A549 (cell line): ENCODE measurements around the gene MYH14. TPM values are rescaled to one million over a fixed set of nuclear protein-coding genes. Genes with fewer than 3 reads are reported as not detected.

Experiments used
- ATAC-seq, 2 experiments: fragments of 200-7000 bp in 1 of 2; fragments of >200 bp in 1 of 2; cut with Nextera tagmentation in 1 of 2; cut with Tn5 transposase in 1 of 2; 3 replicates each; pipeline versions ENCODE4 v1.8.0 to v1.9.1; 2018 to 2020; ENCODE audit warnings: mild to moderate bottlenecking in 1 of 2, moderate library complexity in 1 of 2
- CTCF ChIA-PET: fragments of 300-600 bp; sonication (Branson Sonifier 250); formaldehyde crosslinking; extraction: SDS; loops from one replicate; lab custom pipeline; 2021; ENCODE audit warnings: antibody characterized with exemption, inconsistent platforms; lab: Yijun Ruan, JAX
- POLR2A ChIA-PET: fragments of 350-600 bp; formaldehyde crosslinking; extraction: SDS; loops from one replicate; lab custom pipeline; 2021; ENCODE audit warnings: antibody characterized with exemption, inconsistent platforms; lab: Yijun Ruan, JAX
- DNase-seq, 2 experiments: peaks; one replicate each; pipeline versions ENCODE4 v3.0.0 to v3.0.0-alpha.2; 2011 to 2016; ENCODE audit warnings: low read depth in 1 of 2, low spot score in 1 of 2
- FAIRE-seq: peaks from 2 replicates; lab custom pipeline; 2011; peaks lifted over from hg19 to GRCh38; lab: Jason Lieb, UNC
- H3K27ac ChIP-seq, 2 experiments: fragments of >200 bp; sonication (Bioruptor Twin); formaldehyde crosslinking; 3 replicates each; pipeline ENCODE4 v1.5.1; 2016 to 2017
- H3K4me1 ChIP-seq: fragments of >200 bp; sonication (Bioruptor Twin); formaldehyde crosslinking; 3 replicates; pipeline ENCODE4 v1.6.1; 2016
- H3K4me2 ChIP-seq: fragments of >200 bp; sonication (Bioruptor Twin); formaldehyde crosslinking; 3 replicates; pipeline ENCODE4 v1.6.1; 2016
- H3K4me3 ChIP-seq: fragments of >200 bp; sonication (Bioruptor Twin); formaldehyde crosslinking; 3 replicates; pipeline ENCODE4 v1.5.1; 2016
- H3K9me3 ChIP-seq: fragments of >200 bp; sonication (Bioruptor Twin); formaldehyde crosslinking; 3 replicates; pipeline ENCODE4 v1.6.1; 2016
- BHLHE40 ChIP-seq: IDR thresholded peaks from 2 replicates; pipeline ENCODE4 v1.6.1; 2012; ENCODE audit warnings: low read depth, low read length, inconsistent platforms
- CBX8 ChIP-seq: fragments of 200-600 bp; sonication (generic); IDR thresholded peaks from 2 replicates; pipeline ENCODE4 v1.6.1; 2016
- CHD2 ChIP-seq: fragments of 150-350 bp; IDR thresholded peaks from 2 replicates; pipeline ENCODE4 v1.6.1; 2014; ENCODE audit warnings: low read length; ENCODE audit not compliant: partially characterized antibody
- EHF ChIP-seq: fragments of 250-450 bp; sonication (Bioruptor Pico); IDR thresholded peaks from 2 replicates; pipeline ENCODE4 v1.5.0; 2020; ENCODE audit warnings: mild to moderate bottlenecking
- FOSB ChIP-seq: fragments of 250-450 bp; sonication (Bioruptor Pico); IDR thresholded peaks from 2 replicates; pipeline ENCODE4 v1.5.0; 2020; ENCODE audit warnings: mild to moderate bottlenecking, moderate library complexity
- HOXB13 ChIP-seq: fragments of 250-450 bp; sonication (Bioruptor Pico); IDR thresholded peaks from 2 replicates; pipeline ENCODE4 v1.5.0; 2020; ENCODE audit warnings: low read depth, mild to moderate bottlenecking, moderate library complexity
- HOXB5 ChIP-seq: fragments of 250-450 bp; sonication (Bioruptor Pico); IDR thresholded peaks from 2 replicates; pipeline ENCODE4 v1.5.0; 2020; ENCODE audit warnings: mild to moderate bottlenecking, moderate library complexity
- KDM1A ChIP-seq: fragments of 200-600 bp; sonication (generic); IDR thresholded peaks from 2 replicates; pipeline ENCODE4 v1.6.1; 2016; ENCODE audit warnings: low read depth, mild to moderate bottlenecking
- MAFK ChIP-seq: fragments of 450-650 bp; IDR thresholded peaks from 2 replicates; pipeline ENCODE4 v1.6.1; 2014; ENCODE audit not compliant: partially characterized antibody
- NPAS2 ChIP-seq: fragments of 250-450 bp; sonication (Bioruptor Pico); IDR thresholded peaks from 2 replicates; pipeline ENCODE4 v1.8.0; 2022; ENCODE audit warnings: mild to moderate bottlenecking, moderate library complexity, borderline replicate concordance
- PHF8 ChIP-seq: fragments of 200-600 bp; sonication (generic); IDR thresholded peaks from 2 replicates; pipeline ENCODE4 v1.6.1; 2016; ENCODE audit warnings: low read depth, mild to moderate bottlenecking, antibody characterized with exemption, moderate library complexity, borderline replicate concordance
- POLR2A ChIP-seq: IDR thresholded peaks from 2 replicates; pipeline ENCODE4 v1.6.1; 2012; ENCODE audit warnings: mild to moderate bottlenecking, low read length
- RARB ChIP-seq: fragments of 250-450 bp; sonication (Bioruptor Pico); IDR thresholded peaks from 2 replicates; pipeline ENCODE4 v1.8.0; 2021; ENCODE audit warnings: mild to moderate bottlenecking, moderate library complexity
- RFX5 ChIP-seq: fragments of 450-650 bp; IDR thresholded peaks from 2 replicates; pipeline ENCODE4 v1.7.1; 2014; ENCODE audit warnings: antibody characterized with exemption, mild to moderate bottlenecking, moderate library complexity
- TP53 ChIP-seq: fragments of 250-450 bp; sonication (Bioruptor Pico); IDR thresholded peaks from 2 replicates; pipeline ENCODE4 v1.5.0; 2021; ENCODE audit warnings: mild to moderate bottlenecking, moderate library complexity
- ZFP36 ChIP-seq: fragments of 450-650 bp; IDR thresholded peaks from 2 replicates; pipeline ENCODE4 v1.6.1; 2014; ENCODE audit warnings: borderline replicate concordance; ENCODE audit not compliant: partially characterized antibody
- ZSCAN20 ChIP-seq: fragments of 250-450 bp; sonication (Bioruptor Pico); IDR thresholded peaks from 2 replicates; pipeline ENCODE4 v1.8.0; 2022; ENCODE audit warnings: mild to moderate bottlenecking, moderate library complexity
- WGBS: methylation state at CpG from one replicate; pipeline ENCODE4 v1.1.6; 2017; ENCODE audit errors: missing lambda C conversion rate; 5-methylcytosine and 5-hydroxymethylcytosine counted together
- polyA plus RNA-seq, 4 experiments: library from polyadenylated mRNA; depleted of rRNA in 3 of 4; stranded (reverse); fragments of >200 nt; fragmentation: RNase III in 1 of 4; extraction: RNeasy Plus Mini Kit Qiagen cat#74134 plus additional on column Dnase treatment in 1 of 4; gene quantifications; 2 replicates in 3 of 4; 3 replicates in 1 of 4; pipeline ENCODE4 v1.2.3, GENCODE V29; 2011 to 2017
- TF ChIP-seq, protein P1 (sequence below): fragments of >200 bp; sonication (Bioruptor Twin); formaldehyde crosslinking; IDR thresholded peaks from 3 replicates; pipeline ENCODE4 v1.5.1; 2016
- TF ChIP-seq, protein P2 (sequence below): fragments of 250-450 bp; sonication (Bioruptor Pico); IDR thresholded peaks from 2 replicates; pipeline ENCODE4 v1.5.0; 2020; ENCODE audit warnings: low read depth, mild to moderate bottlenecking, moderate library complexity

The MYH14 gene
- polyA plus RNA-seq, 2 of the 4 experiments (the other 2 are of a cell fraction) = 4.0 to 7.0 TPM

DNA sequence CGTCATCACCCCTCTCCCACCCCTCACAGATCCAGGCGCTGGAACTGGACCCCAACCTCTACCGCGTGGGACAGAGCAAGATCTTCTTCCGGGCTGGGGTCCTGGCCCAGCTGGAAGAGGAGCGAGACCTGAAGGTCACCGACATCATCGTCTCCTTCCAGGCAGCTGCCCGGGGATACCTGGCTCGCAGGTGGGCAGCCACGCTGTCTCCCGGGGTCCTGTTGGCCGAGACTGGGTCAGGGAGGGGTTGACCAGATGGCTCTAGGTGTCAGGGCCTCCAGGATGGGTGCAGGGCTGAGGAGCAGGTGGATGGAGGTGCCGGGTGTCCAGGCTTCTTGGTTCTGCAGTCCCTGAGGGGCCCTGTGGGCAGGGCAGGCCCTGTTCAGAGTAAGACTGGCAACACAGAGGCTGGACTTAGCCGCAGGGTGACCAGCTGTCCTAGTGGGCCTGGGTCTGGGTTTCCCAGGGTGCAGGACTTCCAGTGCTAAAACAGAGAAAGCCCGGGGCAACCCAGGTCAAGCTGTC, 58.1 kb downstream of the MYH14 start:
- Histone ChIP-seq H3K9me3 (0 out of 3 replicates have a peak, but pooled peaks cover 3% of the 10 kb centered on the region), H3K27ac (no peak overlapping the region), H3K4me2 (no peak overlapping the region), H3K4me1 (no peaks in the 10 kb centered on the region), H3K4me3 (no peak overlapping the region)
- DNase-seq (no peak), ATAC-seq (peak in 1 of 2 experiments; percentile 21; a peak in 1 of 6 replicates), FAIRE-seq (no peak)
- ChIA-PET CTCF (interaction anchor here (0.5 to 1.9 kb wide), 5 partner anchors 9 to 87 kb away, joined by 3 to 5 read pairs (median 3); no protein-coding TSS in a partner anchor), POLR2A (no interaction called here)
- 85% methylated on average over 14 of the region's 16 CpGs for WGBS
- TF ChIP-seq TP53 (CRISPR knock-in tag) = no peak
- TF ChIP-seq POLR2A = no peak
- no peak for TF ChIP-seq PHF8
- no peak for TF ChIP-seq KDM1A
- no peak for TF ChIP-seq ZFP36
- TF ChIP-seq EHF (CRISPR knock-in tag) = no peak
- TF ChIP-seq, protein P1, sequence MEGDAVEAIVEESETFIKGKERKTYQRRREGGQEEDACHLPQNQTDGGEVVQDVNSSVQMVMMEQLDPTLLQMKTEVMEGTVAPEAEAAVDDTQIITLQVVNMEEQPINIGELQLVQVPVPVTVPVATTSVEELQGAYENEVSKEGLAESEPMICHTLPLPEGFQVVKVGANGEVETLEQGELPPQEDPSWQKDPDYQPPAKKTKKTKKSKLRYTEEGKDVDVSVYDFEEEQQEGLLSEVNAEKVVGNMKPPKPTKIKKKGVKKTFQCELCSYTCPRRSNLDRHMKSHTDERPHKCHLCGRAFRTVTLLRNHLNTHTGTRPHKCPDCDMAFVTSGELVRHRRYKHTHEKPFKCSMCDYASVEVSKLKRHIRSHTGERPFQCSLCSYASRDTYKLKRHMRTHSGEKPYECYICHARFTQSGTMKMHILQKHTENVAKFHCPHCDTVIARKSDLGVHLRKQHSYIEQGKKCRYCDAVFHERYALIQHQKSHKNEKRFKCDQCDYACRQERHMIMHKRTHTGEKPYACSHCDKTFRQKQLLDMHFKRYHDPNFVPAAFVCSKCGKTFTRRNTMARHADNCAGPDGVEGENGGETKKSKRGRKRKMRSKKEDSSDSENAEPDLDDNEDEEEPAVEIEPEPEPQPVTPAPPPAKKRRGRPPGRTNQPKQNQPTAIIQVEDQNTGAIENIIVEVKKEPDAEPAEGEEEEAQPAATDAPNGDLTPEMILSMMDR = no peak
- no peak for TF ChIP-seq HOXB5 (CRISPR knock-in tag)
- TF ChIP-seq RARB (CRISPR knock-in tag) = no peak
- TF ChIP-seq NPAS2 = no peak
- no peak for TF ChIP-seq MAFK
- no peak for TF ChIP-seq CHD2
- TF ChIP-seq FOSB (CRISPR knock-in tag) = no peak

DNA sequence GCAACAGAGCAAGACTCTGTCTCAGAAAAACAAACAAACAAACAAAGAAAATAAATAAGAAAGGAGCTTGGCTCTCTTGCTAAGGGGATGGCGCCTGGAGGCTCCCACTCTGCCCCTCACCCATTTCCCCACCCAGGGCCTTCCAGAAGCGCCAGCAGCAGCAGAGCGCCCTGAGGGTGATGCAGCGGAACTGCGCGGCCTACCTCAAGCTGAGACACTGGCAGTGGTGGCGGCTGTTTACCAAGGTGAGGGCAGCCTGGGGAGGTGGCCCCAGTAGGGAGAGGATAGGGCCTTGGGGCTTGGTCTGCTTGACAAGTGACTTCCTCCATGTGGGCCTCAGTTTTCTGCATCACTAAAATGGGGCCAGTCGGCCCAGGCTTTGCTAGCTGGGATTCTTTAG, 59.8 kb downstream of the MYH14 start:
- no peak for TF ChIP-seq HOXB13 (CRISPR knock-in tag)
- TF ChIP-seq, protein P2, sequence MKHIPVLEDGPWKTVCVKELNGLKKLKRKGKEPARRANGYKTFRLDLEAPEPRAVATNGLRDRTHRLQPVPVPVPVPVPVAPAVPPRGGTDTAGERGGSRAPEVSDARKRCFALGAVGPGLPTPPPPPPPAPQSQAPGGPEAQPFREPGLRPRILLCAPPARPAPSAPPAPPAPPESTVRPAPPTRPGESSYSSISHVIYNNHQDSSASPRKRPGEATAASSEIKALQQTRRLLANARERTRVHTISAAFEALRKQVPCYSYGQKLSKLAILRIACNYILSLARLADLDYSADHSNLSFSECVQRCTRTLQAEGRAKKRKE (CRISPR knock-in tag) = no peak
- TF ChIP-seq, protein P1 = no peak
- TF ChIP-seq RFX5 = no peak
- no peak for TF ChIP-seq ZSCAN20 (CRISPR knock-in tag)
- no peak for TF ChIP-seq BHLHE40
- TF ChIP-seq CBX8 = no peak
- TF ChIP-seq, all 56 proteins: peak for 0
- no peaks in the 10 kb centered on the region for H3K9me3 ChIP-seq
- H3K4me3 ChIP-seq = no peak overlapping the region
- CTCF ChIA-PET = interaction anchor here (0.8 to 2.6 kb wide), 10 partner anchors 10 to 116 kb away, joined by 3 to 10 read pairs (median 4); no protein-coding TSS in a partner anchor
- no peak for FAIRE-seq
- ATAC-seq = no peak
- H3K4me1 ChIP-seq = no peaks in the 10 kb centered on the region
- WGBS = 92% methylated on average over 8 of the region's 8 CpGs
- no peak overlapping the region for H3K4me2 ChIP-seq
- DNase-seq = no peak
- H3K27ac ChIP-seq = no peak overlapping the region
- POLR2A ChIA-PET = interaction anchor here (0.9 kb wide), 1 partner anchor 53 kb away, joined by 7 read pairs; no protein-coding TSS in a partner anchor
